ENCODE data around the gene GPR156.

DNA sequence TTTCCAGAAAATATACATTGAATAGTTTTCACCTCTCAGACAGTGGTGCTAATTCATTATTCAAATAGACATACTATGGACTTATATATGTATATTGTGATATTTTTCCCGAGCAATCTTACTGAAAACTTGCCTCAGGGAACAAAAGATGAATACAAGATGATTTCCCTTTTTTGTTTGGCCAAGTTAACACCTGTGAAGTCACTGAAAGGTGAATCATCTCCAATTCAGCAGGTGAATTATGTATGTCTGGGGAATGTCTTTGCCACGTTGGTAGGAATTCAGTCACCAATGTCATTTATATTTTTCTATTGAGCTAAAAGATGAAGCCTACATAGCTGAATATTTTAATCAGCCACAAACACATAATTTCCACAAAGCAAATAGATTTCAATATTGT lies 88.2 kb downstream of the GPR156 start:
- TF ChIP-seq, protein P1, sequence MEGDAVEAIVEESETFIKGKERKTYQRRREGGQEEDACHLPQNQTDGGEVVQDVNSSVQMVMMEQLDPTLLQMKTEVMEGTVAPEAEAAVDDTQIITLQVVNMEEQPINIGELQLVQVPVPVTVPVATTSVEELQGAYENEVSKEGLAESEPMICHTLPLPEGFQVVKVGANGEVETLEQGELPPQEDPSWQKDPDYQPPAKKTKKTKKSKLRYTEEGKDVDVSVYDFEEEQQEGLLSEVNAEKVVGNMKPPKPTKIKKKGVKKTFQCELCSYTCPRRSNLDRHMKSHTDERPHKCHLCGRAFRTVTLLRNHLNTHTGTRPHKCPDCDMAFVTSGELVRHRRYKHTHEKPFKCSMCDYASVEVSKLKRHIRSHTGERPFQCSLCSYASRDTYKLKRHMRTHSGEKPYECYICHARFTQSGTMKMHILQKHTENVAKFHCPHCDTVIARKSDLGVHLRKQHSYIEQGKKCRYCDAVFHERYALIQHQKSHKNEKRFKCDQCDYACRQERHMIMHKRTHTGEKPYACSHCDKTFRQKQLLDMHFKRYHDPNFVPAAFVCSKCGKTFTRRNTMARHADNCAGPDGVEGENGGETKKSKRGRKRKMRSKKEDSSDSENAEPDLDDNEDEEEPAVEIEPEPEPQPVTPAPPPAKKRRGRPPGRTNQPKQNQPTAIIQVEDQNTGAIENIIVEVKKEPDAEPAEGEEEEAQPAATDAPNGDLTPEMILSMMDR (conservative IDR thresholded peaks at IDR 0.05; ENCODE audit: low read depth, low read length): no peak
- TF ChIP-seq BHLHE40 (IDR thresholded peaks at IDR 0.05; ENCODE audit: low read depth, low read length) (no peak), FOS (IDR thresholded peaks at IDR 0.05; ENCODE audit: low read depth, low read length) (no peak), POLR2A (IDR thresholded peaks at IDR 0.05; ENCODE audit: low read depth, low read length) (no peak), MXI1 (IDR thresholded peaks at IDR 0.05; ENCODE audit: borderline replicate concordance, low read depth, low read length) (no peak), MAFK (IDR thresholded peaks at IDR 0.05; ENCODE audit: low read depth, low read length) (no peak), MAZ (IDR thresholded peaks at IDR 0.05; ENCODE audit: borderline replicate concordance, low read depth, low read length) (no peak)
- TF ChIP-seq, protein P2, sequence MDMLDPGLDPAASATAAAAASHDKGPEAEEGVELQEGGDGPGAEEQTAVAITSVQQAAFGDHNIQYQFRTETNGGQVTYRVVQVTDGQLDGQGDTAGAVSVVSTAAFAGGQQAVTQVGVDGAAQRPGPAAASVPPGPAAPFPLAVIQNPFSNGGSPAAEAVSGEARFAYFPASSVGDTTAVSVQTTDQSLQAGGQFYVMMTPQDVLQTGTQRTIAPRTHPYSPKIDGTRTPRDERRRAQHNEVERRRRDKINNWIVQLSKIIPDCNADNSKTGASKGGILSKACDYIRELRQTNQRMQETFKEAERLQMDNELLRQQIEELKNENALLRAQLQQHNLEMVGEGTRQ (IDR thresholded peaks at IDR 0.05; ENCODE audit: low read depth, low read length): no peak
